ENCODE measurements around the gene PPIA.

PPIA gene

GRCh38 chr7:44796034-44796503 is 412 bp upstream of the PPIA start:
- peak overlapping the region; percentile 94 to 99 (median 99) for H3K27ac Mint-ChIP-seq
- H3K36me3 Mint-ChIP-seq (ENCODE audit: low read depth), result peaks cover 30% of the 10 kb centered on the region
- TF ChIP-seq CTCF (IDR thresholded peaks at IDR 0.05; ENCODE audit: unreplicated experiment in 3 of 3), result no peak
- no peaks in the 10 kb centered on the region for H3K27me3 Mint-ChIP-seq (ENCODE audit: low read depth)
- H3K9me3 Mint-ChIP-seq, result no peaks in the 10 kb centered on the region
- H3K4me1 Mint-ChIP-seq, result peaks cover 25% of the 10 kb centered on the region
- peak overlapping the region; percentile 93 to 98 (median 95) for H3K4me3 Mint-ChIP-seq

GRCh38 chr7:44797329-44798258 is 1.1 kb downstream of the PPIA start:
- Mint-ChIP-seq H3K9me3 (no peaks in the 10 kb centered on the region), H3K27ac (peak overlapping the region; percentile 94 to 99 (median 99)), H3K4me1 (peaks cover 20% of the 10 kb centered on the region), H3K4me3 (peak overlapping the region; percentile 93 to 98 (median 95)), H3K36me3 (ENCODE audit: low read depth) (peaks cover 45% of the 10 kb centered on the region), H3K27me3 (ENCODE audit: low read depth) (no peaks in the 10 kb centered on the region)
- peak in 2 of 3 experiments; percentile 19 to 41 for TF ChIP-seq CTCF (IDR thresholded peaks at IDR 0.05; ENCODE audit: unreplicated experiment in 3 of 3)

- TF ChIP-seq CTCF (IDR thresholded peaks at IDR 0.05; ENCODE audit: unreplicated experiment in 3 of 3), result no peak
- H3K9me3 Mint-ChIP-seq, result no peaks in the 10 kb centered on the region
- peaks cover 20% of the 10 kb centered on the region for H3K4me1 Mint-ChIP-seq
Observed at GRCh38 chr7:44798649-44799305, 2.3 kb downstream of the PPIA start.

GRCh38 chr7:44799939-44800338 is 3.5 kb downstream of the PPIA start:
- Mint-ChIP-seq H3K4me1 (peaks cover 20% of the 10 kb centered on the region), H3K36me3 (ENCODE audit: low read depth) (peaks cover 51% of the 10 kb centered on the region), H3K27me3 (ENCODE audit: low read depth) (no peaks in the 10 kb centered on the region), H3K4me3 (peak overlapping the region in 2 of 3 experiments; percentile 9 to 50), H3K9me3 (no peaks in the 10 kb centered on the region), H3K27ac (peak overlapping the region in 2 of 3 experiments; percentile 16 to 60)
- TF ChIP-seq CTCF (IDR thresholded peaks at IDR 0.05; ENCODE audit: unreplicated experiment in 3 of 3), result no peak

More at GRCh38 chr7:44798649-44799305, 2.3 kb downstream of the PPIA start:
- H3K36me3 Mint-ChIP-seq (ENCODE audit: low read depth), result peaks cover 51% of the 10 kb centered on the region
- H3K27me3 Mint-ChIP-seq (ENCODE audit: low read depth), result no peaks in the 10 kb centered on the region
- peak overlapping the region; percentile 82 to 99 (median 94) for H3K27ac Mint-ChIP-seq
- H3K4me3 Mint-ChIP-seq, result peak overlapping the region; percentile 93 to 98 (median 95)

GRCh38 chr7:44801890-44802289 is 5.4 kb downstream of the PPIA start:
- Mint-ChIP-seq H3K9me3 (no peaks in the 10 kb centered on the region), H3K36me3 (ENCODE audit: low read depth) (peaks cover 51% of the 10 kb centered on the region), H3K4me1 (peaks cover 20% of the 10 kb centered on the region), H3K4me3 (no peak overlapping the region), H3K27ac (peak overlapping the region in 1 of 3 experiments; percentile 31), H3K27me3 (ENCODE audit: low read depth) (no peaks in the 10 kb centered on the region)
- no peak for TF ChIP-seq CTCF (IDR thresholded peaks at IDR 0.05; ENCODE audit: unreplicated experiment in 3 of 3)

Data from nephron (organoid).